Activated effector memory CD4-positive, alpha-beta T cell treated with anti-CD3 and anti-CD28 coated beads, Interleukin-2, amount 50 U/mL, for 16 hours (primary cell): ENCODE measurements around the gene CTBP2.

Experiments used
- DNase-seq: peaks from one replicate; pipeline ENCODE4 v3.0.0-alpha.2; 2020

Gene CTBP2

GRCh38 chr10:125033146-125033924, 127.0 kb downstream of the CTBP2 start:
- no peak for DNase-seq

GRCh38 chr10:125032474-125033020, 127.8 kb downstream of the CTBP2 start:
- no peak for DNase-seq

- no peak for DNase-seq
Observed at GRCh38 chr10:125030567-125031197, 129.7 kb downstream of the CTBP2 start.

- DNase-seq = no peak
Observed at GRCh38 chr10:125029584-125030242, 130.7 kb downstream of the CTBP2 start.

GRCh38 chr10:125027871-125028869, 132.2 kb downstream of the CTBP2 start:
- DNase-seq = no peak

GRCh38 chr10:125026974-125027735, 133.2 kb downstream of the CTBP2 start:
- DNase-seq = no peak

- DNase-seq = no peak
Observed at GRCh38 chr10:125026036-125026931, 134.1 kb downstream of the CTBP2 start.

GRCh38 chr10:125025341-125025740, 135.0 kb downstream of the CTBP2 start:
- DNase-seq = no peak

- no peak for DNase-seq
Observed at GRCh38 chr10:125024497-125025234, 135.7 kb downstream of the CTBP2 start.

- DNase-seq = no peak
Observed at GRCh38 chr10:125023862-125024496, 136.4 kb downstream of the CTBP2 start.

GRCh38 chr10:125023255-125023654, 137.1 kb downstream of the CTBP2 start:
- no peak for DNase-seq

- no peak for DNase-seq
Observed at GRCh38 chr10:125022671-125023070, 137.7 kb downstream of the CTBP2 start.

- no peak for DNase-seq
Observed at GRCh38 chr10:125021686-125022344, 138.5 kb downstream of the CTBP2 start.

GRCh38 chr10:125020871-125021270, 139.5 kb downstream of the CTBP2 start:
- no peak for DNase-seq

- DNase-seq = no peak
Observed at GRCh38 chr10:125020386-125020785, 140.0 kb downstream of the CTBP2 start.

GRCh38 chr10:125018576-125019143, 141.7 kb downstream of the CTBP2 start:
- DNase-seq = no peak

- no peak for DNase-seq
Observed at GRCh38 chr10:125017547-125018298, 142.6 kb downstream of the CTBP2 start.
